MCF 10A (cell line): ENCODE data around the gene UBIAD1. TPM values are rescaled to one million over a fixed set of nuclear protein-coding genes. Genes with fewer than 3 reads are reported as not detected.
A peak's percentile ranks its signal among the peaks of the same experiment; 100 is the strongest.

Experiments
- BruUV-seq: library from RNA; stranded (reverse); fragments of 400-500 nt; replicated peaks from 2 replicates; lab custom pipeline; 2021; lab: Mats Ljungman, UMichigan
- CTCF ChIA-PET: fragments of 300-600 bp; sonication (Branson Sonifier 250); formaldehyde crosslinking; extraction: SDS; loops from one replicate; lab custom pipeline; 2021; ENCODE audit warnings: antibody characterized with exemption, inconsistent platforms; lab: Yijun Ruan, JAX
- POLR2A ChIA-PET: fragments of 300-600, 350-650 bp; sonication (Branson Sonifier 250); formaldehyde crosslinking; extraction: SDS; loops from one replicate; lab custom pipeline; 2020; ENCODE audit warnings: antibody characterized with exemption, inconsistent platforms; lab: Yijun Ruan, JAX
- DNase-seq: peaks from one replicate; pipeline ENCODE4 v3.0.0-alpha.2; 2018; ENCODE audit not compliant: unreplicated experiment
- H3K27ac Mint-ChIP-seq: one replicate; pipeline ENCODE4 v1.8.0; 2022; ENCODE audit warnings: mild to moderate bottlenecking, low read depth, mixed read lengths; ENCODE audit not compliant: unreplicated experiment
- H3K27me3 Mint-ChIP-seq: one replicate; pipeline ENCODE4 v1.8.0; 2022; ENCODE audit warnings: mixed read lengths; ENCODE audit not compliant: insufficient read depth, unreplicated experiment
- H3K36me3 Mint-ChIP-seq: one replicate; pipeline ENCODE4 v1.8.0; 2022; ENCODE audit warnings: mild to moderate bottlenecking, moderate library complexity, mixed read lengths; ENCODE audit not compliant: insufficient read depth, unreplicated experiment
- H3K4me1 Mint-ChIP-seq: one replicate; pipeline ENCODE4 v1.8.0; 2022; ENCODE audit warnings: mixed read lengths; ENCODE audit not compliant: insufficient read depth, unreplicated experiment
- H3K4me3 Mint-ChIP-seq: one replicate; pipeline ENCODE4 v1.8.0; 2022; ENCODE audit warnings: mild to moderate bottlenecking, moderate library complexity, mixed read lengths; ENCODE audit not compliant: unreplicated experiment
- H3K9me3 Mint-ChIP-seq: one replicate; pipeline ENCODE4 v1.8.0; 2022; ENCODE audit warnings: mixed read lengths; ENCODE audit not compliant: unreplicated experiment
- CTCF ChIP-seq: fragments of 200-600 bp; IDR thresholded peaks from one replicate; pipeline ENCODE4 v1.8.0; 2022; ENCODE audit warnings: antibody characterized with exemption, mild to moderate bottlenecking; ENCODE audit not compliant: unreplicated experiment
- intact Hi-C: fragments of 100-400 bp; cut with micrococcal nuclease; formaldehyde crosslinking; loops from 2 replicates; pipeline ENCODE4 v1.14.1; 2022
- total RNA-seq: library from RNA; stranded (reverse); gene quantifications from 2 replicates; pipeline ENCODE4 v1.2.3, GENCODE V29; 2022

UBIAD1 gene
- total RNA-seq, 1 experiment from 2014 or later, result 23.2 TPM

- DNase-seq, result no peak
- H3K27me3 Mint-ChIP-seq, result no peaks in the 10 kb centered on the region
- POLR2A ChIA-PET, result interaction anchor here (0.6 to 1.1 kb wide), 2 partner anchors 8 to 159 kb away, joined by 3 to 8 read pairs; partner anchors contain the start of gene UBIAD1
- no TSS peak for BruUV-seq
- H3K9me3 Mint-ChIP-seq, result no peaks in the 10 kb centered on the region
- peaks cover 33% of the 10 kb centered on the region for H3K4me1 Mint-ChIP-seq
- TF ChIP-seq CTCF, result no peak
- H3K36me3 Mint-ChIP-seq, result peaks cover 65% of the 10 kb centered on the region
- no peak overlapping the region for H3K27ac Mint-ChIP-seq
- H3K4me3 Mint-ChIP-seq, result no peak overlapping the region
- CTCF ChIA-PET, result interaction anchor here (0.6 to 1.4 kb wide), 5 partner anchors 362 to 1375 kb away, joined by 3 to 4 read pairs (median 3); no protein-coding TSS in a partner anchor
- intact Hi-C loops, result no loop called here
These were observed 7.8 kb downstream of the UBIAD1 start for GRCh38 chr1:11280719-11281376.

GRCh38 chr1:11281518-11282331, 8.7 kb downstream of the UBIAD1 start:
- H3K9me3 Mint-ChIP-seq, result no peaks in the 10 kb centered on the region
- peak overlapping the region; percentile 66 for H3K27ac Mint-ChIP-seq
- no peak for TF ChIP-seq CTCF
- DNase-seq, result peak; percentile 77
- BruUV-seq, result no TSS peak
- ChIA-PET POLR2A (interaction anchor here (1.1 to 2.4 kb wide), 2 partner anchors 9 to 19 kb away, joined by 8 to 13 read pairs; partner anchors contain the start of genes MTOR and UBIAD1), CTCF (interaction anchor here (0.6 to 1.7 kb wide), 6 partner anchors 10 to 1376 kb away, joined by 3 to 7 read pairs (median 4); no protein-coding TSS in a partner anchor)
- peaks cover 69% of the 10 kb centered on the region for H3K36me3 Mint-ChIP-seq
- no peaks in the 10 kb centered on the region for H3K27me3 Mint-ChIP-seq
- peaks cover 29% of the 10 kb centered on the region for H3K4me1 Mint-ChIP-seq
- no peak overlapping the region for H3K4me3 Mint-ChIP-seq
- intact Hi-C loops, result no loop called here

- Mint-ChIP-seq H3K9me3 (no peaks in the 10 kb centered on the region), H3K27ac (no peak overlapping the region), H3K36me3 (peaks cover 69% of the 10 kb centered on the region), H3K4me3 (no peak overlapping the region), H3K27me3 (no peaks in the 10 kb centered on the region), H3K4me1 (peaks cover 29% of the 10 kb centered on the region)
- BruUV-seq, result no TSS peak
- ChIA-PET POLR2A (interaction anchor here (2.4 kb wide), 1 partner anchor 21 kb away, joined by 13 read pairs; the partner anchor contains the start of gene MTOR), CTCF (interaction anchor here (0.5 to 1.7 kb wide), 8 partner anchors 9 to 786 kb away, joined by 3 to 7 read pairs (median 3); no protein-coding TSS in a partner anchor)
- DNase-seq, result no peak
- intact Hi-C loops, result no loop called here
- no peak for TF ChIP-seq CTCF
These were observed 10.2 kb downstream of the UBIAD1 start for GRCh38 chr1:11283151-11283550.

GRCh38 chr1:11284784-11285183, 11.8 kb downstream of the UBIAD1 start:
- intact Hi-C loops, result no loop called here
- peaks cover 26% of the 10 kb centered on the region for H3K4me1 Mint-ChIP-seq
- POLR2A ChIA-PET, result no interaction called here
- H3K27me3 Mint-ChIP-seq, result no peaks in the 10 kb centered on the region
- BruUV-seq, result no TSS peak
- H3K27ac Mint-ChIP-seq, result no peak overlapping the region
- no peaks in the 10 kb centered on the region for H3K9me3 Mint-ChIP-seq
- H3K4me3 Mint-ChIP-seq, result no peak overlapping the region
- no peak for DNase-seq
- no peak for TF ChIP-seq CTCF
- peaks cover 66% of the 10 kb centered on the region for H3K36me3 Mint-ChIP-seq
- CTCF ChIA-PET, result interaction anchor here (0.7 kb wide), 1 partner anchor 307 kb away, joined by 3 read pairs; no protein-coding TSS in a partner anchor
